Transverse colon (tissue), 4 donors: ENCODE results near the gene PRPF19. TPM values are rescaled to one million over a fixed set of nuclear protein-coding genes. Genes with fewer than 3 reads are reported as not detected.

Experiments
- DNase-seq: peaks from one replicate; pipeline ENCODE4 v3.0.0-alpha.2; 2019
- H3K27ac ChIP-seq, 4 donors: fragments of 200-600 bp; sonication (generic); 2 replicates each; pipeline ENCODE4 v1.5.1; 2016 to 2018; ENCODE audit warnings: inconsistent platforms in 4 of 4
- H3K27me3 ChIP-seq: fragments of 200-600 bp; sonication (generic); 2 replicates; pipeline ENCODE4 v1.5.1; 2017; ENCODE audit warnings: inconsistent platforms
- H3K36me3 ChIP-seq, 4 donors: fragments of 200-600 bp; sonication (generic); 2 replicates each; pipeline ENCODE4 v1.5.1; 2017 to 2019; ENCODE audit warnings: inconsistent platforms in 4 of 4
- H3K4me1 ChIP-seq, 4 donors: fragments of 200-600 bp; sonication (generic); 2 replicates each; pipeline ENCODE4 v1.5.1; 2017 to 2020; ENCODE audit warnings: inconsistent platforms in 4 of 4
- H3K4me3 ChIP-seq, 4 donors: fragments of 200-600 bp; sonication (generic); 1 replicate in 1 of 4; 2 replicates in 3 of 4; pipeline versions ENCODE4 v1.5.1 to v1.6.1; 2017 to 2019; ENCODE audit warnings: inconsistent platforms in 4 of 4
- H3K9me3 ChIP-seq, 2 donors: fragments of 200-600 bp; sonication (generic); 2 replicates each; pipeline ENCODE4 v1.5.1; 2017 to 2019; ENCODE audit warnings: inconsistent platforms in 2 of 2
- EP300 ChIP-seq: sonication (generic); formaldehyde crosslinking; IDR thresholded peaks from one replicate; pipeline ENCODE4 v1.6.1; 2017; ENCODE audit warnings: antibody characterized with exemption, low read depth
- POLR2A ChIP-seq: fragments of 450-650 bp; IDR thresholded peaks from one replicate; pipeline ENCODE4 v1.6.1; 2016; ENCODE audit warnings: antibody characterized with exemption, mild to moderate bottlenecking, moderate library complexity
- POLR2AphosphoS5 ChIP-seq, 3 donors: sonication (generic); formaldehyde crosslinking; IDR thresholded peaks; one replicate each; pipeline ENCODE4 v1.6.1; 2016; ENCODE audit warnings: antibody characterized with exemption in 3 of 3
- WGBS, 2 donors: methylation state at CpG; one replicate each; pipeline ENCODE4 v1.1.5; 2018; ENCODE audit warnings: low coverage in 1 of 2; 5-methylcytosine and 5-hydroxymethylcytosine counted together
- in situ Hi-C, 4 donors: fragments of 200-750 bp; cut with MboI; loops; one replicate each; pipeline versions ENCODE4 v1.15.0 to v1.15.1; 2017; ENCODE audit warnings: low sequenced_read_pairs in 3 of 4, low pct_ligation_motif_present in 1 of 4, low pct_unique_long_range_greater_than_20kb in 1 of 4
- intact Hi-C: fragments of 100-400 bp; cut with DNase I; formaldehyde crosslinking; loops from one replicate; pipeline ENCODE4 v1.15.1; 2023; ENCODE audit warnings: low total_unique reads
- total RNA-seq, 4 donors: library from RNA; depleted of rRNA; stranded (reverse); fragments of >200 nt; gene quantifications; one replicate each; pipeline ENCODE4 v1.1.0, GENCODE V29; 2016
- TF ChIP-seq, protein P1 (sequence below), 5 experiments: fragments of 200-600 bp in 3 of 5; fragments of 450-650 bp in 2 of 5; sonication (generic) in 3 of 5; IDR thresholded peaks; 1 replicate in 2 of 5; 2 replicates in 3 of 5; pipeline ENCODE4 v1.5.1; 2016 to 2017; ENCODE audit warnings: antibody characterized with exemption in 5 of 5, inconsistent platforms in 3 of 5, mild to moderate bottlenecking in 2 of 5, moderate library complexity in 1 of 5

PRPF19 gene
- total RNA-seq, 4 donors from 2014 or later = 15.5 to 70.3 (median 42.8) TPM

DNA sequence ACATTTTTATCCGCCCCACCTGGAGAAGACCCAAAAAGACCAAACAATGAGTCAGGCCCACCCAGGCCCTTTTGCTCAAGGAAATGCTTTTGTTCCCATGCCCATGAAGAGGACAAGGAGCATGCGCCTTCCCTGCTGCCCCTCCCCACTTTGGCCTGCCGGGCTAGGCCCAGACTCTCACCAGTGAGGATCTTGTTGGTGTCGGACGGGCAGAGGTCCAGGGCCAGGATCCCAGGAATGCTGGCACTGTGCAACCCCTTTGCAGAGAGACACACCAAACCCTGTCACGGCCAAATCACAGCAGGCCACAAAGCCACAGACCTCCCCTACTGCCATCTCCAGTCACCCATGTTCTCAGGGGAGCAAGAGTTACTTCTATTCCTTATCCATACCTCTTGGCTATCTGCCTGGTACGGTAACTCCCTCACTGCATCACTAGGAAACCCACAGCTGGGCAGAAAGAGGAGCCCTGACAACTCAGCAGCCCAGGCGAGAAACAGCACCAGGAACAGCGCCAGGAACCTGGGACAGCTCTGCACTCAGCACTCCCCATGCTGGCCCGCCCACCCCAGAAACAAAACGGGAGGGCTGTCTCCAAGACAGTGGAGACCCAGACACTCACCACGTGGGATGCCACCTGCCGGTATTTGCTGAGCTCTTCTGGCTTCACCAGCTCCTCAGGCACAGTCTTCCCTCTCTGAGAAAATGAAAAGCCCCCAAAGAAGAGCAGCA lies 5.5 kb downstream of the PRPF19 start:
- TF ChIP-seq POLR2A (no peak), EP300 (no peak), POLR2AphosphoS5 (IDR thresholded peaks at IDR 0.05) (no peak)
- TF ChIP-seq, protein P1, sequence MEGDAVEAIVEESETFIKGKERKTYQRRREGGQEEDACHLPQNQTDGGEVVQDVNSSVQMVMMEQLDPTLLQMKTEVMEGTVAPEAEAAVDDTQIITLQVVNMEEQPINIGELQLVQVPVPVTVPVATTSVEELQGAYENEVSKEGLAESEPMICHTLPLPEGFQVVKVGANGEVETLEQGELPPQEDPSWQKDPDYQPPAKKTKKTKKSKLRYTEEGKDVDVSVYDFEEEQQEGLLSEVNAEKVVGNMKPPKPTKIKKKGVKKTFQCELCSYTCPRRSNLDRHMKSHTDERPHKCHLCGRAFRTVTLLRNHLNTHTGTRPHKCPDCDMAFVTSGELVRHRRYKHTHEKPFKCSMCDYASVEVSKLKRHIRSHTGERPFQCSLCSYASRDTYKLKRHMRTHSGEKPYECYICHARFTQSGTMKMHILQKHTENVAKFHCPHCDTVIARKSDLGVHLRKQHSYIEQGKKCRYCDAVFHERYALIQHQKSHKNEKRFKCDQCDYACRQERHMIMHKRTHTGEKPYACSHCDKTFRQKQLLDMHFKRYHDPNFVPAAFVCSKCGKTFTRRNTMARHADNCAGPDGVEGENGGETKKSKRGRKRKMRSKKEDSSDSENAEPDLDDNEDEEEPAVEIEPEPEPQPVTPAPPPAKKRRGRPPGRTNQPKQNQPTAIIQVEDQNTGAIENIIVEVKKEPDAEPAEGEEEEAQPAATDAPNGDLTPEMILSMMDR (IDR thresholded peaks at IDR 0.05) = no peak
- Histone ChIP-seq H3K27ac (no peak overlapping the region), H3K4me1 (peaks cover 9 to 24% (median 17%) of the 10 kb centered on the region in 4 donors), H3K36me3 (peaks cover 0 to 54% (median 25%) of the 10 kb centered on the region in 4 donors), H3K9me3 (no peaks in the 10 kb centered on the region), H3K27me3 (no peaks in the 10 kb centered on the region), H3K4me3 (no peak overlapping the region)
- WGBS, 2 donors = 60 to 84% methylated on average over 1 to 13 of the region's 13 CpGs
- in situ Hi-C loops = no loop called here
- no peak for DNase-seq
- intact Hi-C loops = no loop called here

DNA sequence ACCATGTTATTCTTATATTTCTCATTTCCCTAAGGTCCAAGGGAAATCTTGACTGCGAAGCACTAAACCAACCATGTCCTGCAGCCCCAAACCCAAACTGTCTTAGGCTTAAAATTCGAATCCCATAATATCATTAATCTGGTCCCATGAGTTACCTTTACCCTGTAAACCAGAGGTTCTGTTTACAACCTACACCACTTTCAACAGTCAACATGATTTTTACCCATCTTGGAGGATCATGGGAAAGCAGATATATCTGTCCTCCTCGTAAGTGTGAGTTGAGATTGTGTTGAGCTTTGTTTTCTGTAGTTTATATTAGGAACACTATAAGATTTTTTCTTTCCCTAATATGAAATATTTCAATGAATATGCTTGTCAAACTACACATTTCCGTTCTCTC lies 6.4 kb downstream of the PRPF19 start:
- Histone ChIP-seq H3K36me3 (peaks cover 0 to 62% (median 28%) of the 10 kb centered on the region in 4 donors), H3K4me1 (peaks cover 5 to 15% (median 11%) of the 10 kb centered on the region in 4 donors), H3K9me3 (no peaks in the 10 kb centered on the region), H3K4me3 (no peak overlapping the region), H3K27me3 (no peaks in the 10 kb centered on the region), H3K27ac (no peak overlapping the region)
- DNase-seq = no peak
- TF ChIP-seq, protein P1 (IDR thresholded peaks at IDR 0.05) = no peak
- no peak for TF ChIP-seq EP300
- intact Hi-C loops (loop anchor here (5.0 kb wide), 1 partner anchor 68 kb away; no protein-coding TSS in a partner anchor), in situ Hi-C loops (loop anchor here (5.0 to 10.0 kb wide), 2 partner anchors 65 to 68 kb away; no protein-coding TSS in a partner anchor)
- 70 to 76% methylated on average over 4 of the region's 4 CpGs for WGBS, 2 donors

- Histone ChIP-seq H3K27ac (no peak overlapping the region), H3K9me3 (no peaks in the 10 kb centered on the region), H3K36me3 (peaks cover 0 to 65% (median 28%) of the 10 kb centered on the region in 4 donors), H3K4me1 (peaks cover 0 to 10% (median 4%) of the 10 kb centered on the region in 4 donors), H3K4me3 (no peak overlapping the region), H3K27me3 (no peaks in the 10 kb centered on the region)
- TF ChIP-seq EP300 (no peak), POLR2AphosphoS5 (IDR thresholded peaks at IDR 0.05) (no peak), POLR2A (no peak)
- TF ChIP-seq, protein P1 (IDR thresholded peaks at IDR 0.05) = peak; percentile 89 to 97 (median 94)
- WGBS, 2 donors = 26 to 58% methylated on average over 6 to 12 of the region's 12 CpGs
- intact Hi-C loops = loop anchor here (5.0 kb wide), 1 partner anchor 67 kb away; no protein-coding TSS in a partner anchor
- in situ Hi-C loops = loop anchor here (5.0 to 10.0 kb wide), 2 partner anchors 64 to 67 kb away; no protein-coding TSS in a partner anchor
- DNase-seq = no peak
These were observed 7.1 kb downstream of the PRPF19 start for GRCh38 chr11:60899046-60899936.

GRCh38 chr11:60897496-60897895 lies 8.9 kb downstream of the PRPF19 start:
- in situ Hi-C loops = loop anchor here (5.0 to 10.0 kb wide), 2 partner anchors 63 to 65 kb away; no protein-coding TSS in a partner anchor
- Histone ChIP-seq H3K27ac (no peak overlapping the region), H3K4me3 (no peak overlapping the region), H3K4me1 (peaks cover 0 to 10% (median 0%) of the 10 kb centered on the region in 4 donors), H3K36me3 (peaks cover 0 to 73% (median 30%) of the 10 kb centered on the region in 4 donors), H3K27me3 (no peaks in the 10 kb centered on the region), H3K9me3 (no peaks in the 10 kb centered on the region)
- 95 to 97% methylated on average over 4 of the region's 4 CpGs for WGBS, 2 donors
- intact Hi-C loops = loop anchor here (5.0 kb wide), 1 partner anchor 65 kb away; no protein-coding TSS in a partner anchor
- no peak for DNase-seq
- TF ChIP-seq POLR2A (no peak), POLR2AphosphoS5 (IDR thresholded peaks at IDR 0.05) (no peak), EP300 (no peak)
- TF ChIP-seq, protein P1 (IDR thresholded peaks at IDR 0.05) = no peak
